ENCODE data around the gene PXYLP1. TPM values are rescaled to one million over a fixed set of nuclear protein-coding genes. Genes with fewer than 3 reads are reported as not detected.

Gene PXYLP1
- total RNA-seq, 4 donors from 2014 or later, result 18.5 to 29.7 (median 26.4) TPM

GRCh38 chr3:141279077-141279967 lies 47.7 kb downstream of the PXYLP1 start:
- Histone ChIP-seq H3K9me3 (no peaks in the 10 kb centered on the region), H3K36me3 (no peaks in the 10 kb centered on the region), H3K4me1 (no peaks in the 10 kb centered on the region), H3K27me3 (no peaks in the 10 kb centered on the region), H3K27ac (peak overlapping the region; percentile 62 to 76), H3K4me3 (no peak overlapping the region)
- no peak for DNase-seq
- TF ChIP-seq CTCF (IDR thresholded peaks at IDR 0.05), result peak; percentile 21 to 52 (median 40)
- TF ChIP-seq POLR2A (IDR thresholded peaks at IDR 0.05), result no peak
- intact Hi-C loops (cut with DNase I; ENCODE audit: low total_unique reads), result no loop called here

- peak in 1 of 2 donors; percentile 54 for DNase-seq
- H3K27me3 ChIP-seq, result no peaks in the 10 kb centered on the region
- no peaks in the 10 kb centered on the region for H3K9me3 ChIP-seq
- H3K4me3 ChIP-seq, result no peak overlapping the region
- no peak for TF ChIP-seq POLR2A (IDR thresholded peaks at IDR 0.05)
- no peak for TF ChIP-seq CTCF (IDR thresholded peaks at IDR 0.05)
- intact Hi-C loops (cut with DNase I; ENCODE audit: low total_unique reads), result no loop called here
- H3K36me3 ChIP-seq, result no peaks in the 10 kb centered on the region
- H3K4me1 ChIP-seq, result no peaks in the 10 kb centered on the region
- H3K27ac ChIP-seq, result peak overlapping the region; percentile 62 to 76
These were observed 48.5 kb downstream of the PXYLP1 start for GRCh38 chr3:141280086-141280485.

GRCh38 chr3:141280690-141281089 lies 49.1 kb downstream of the PXYLP1 start:
- intact Hi-C loops (cut with DNase I; ENCODE audit: low total_unique reads), result no loop called here
- no peak for TF ChIP-seq POLR2A (IDR thresholded peaks at IDR 0.05)
- no peak for TF ChIP-seq CTCF (IDR thresholded peaks at IDR 0.05)
- Histone ChIP-seq H3K36me3 (no peaks in the 10 kb centered on the region), H3K4me3 (no peak overlapping the region), H3K27ac (peak overlapping the region in 1 of 2 donors; percentile 76), H3K4me1 (no peaks in the 10 kb centered on the region), H3K27me3 (no peaks in the 10 kb centered on the region), H3K9me3 (no peaks in the 10 kb centered on the region)
- no peak for DNase-seq

- peaks cover 0 to 7% of the 10 kb centered on the region in 2 donors for H3K4me1 ChIP-seq
- intact Hi-C loops (cut with DNase I; ENCODE audit: low total_unique reads), result no loop called here
- H3K27ac ChIP-seq, result peak overlapping the region; percentile 27 to 80
- TF ChIP-seq CTCF (IDR thresholded peaks at IDR 0.05) (no peak), POLR2A (IDR thresholded peaks at IDR 0.05) (no peak)
- H3K27me3 ChIP-seq, result no peaks in the 10 kb centered on the region
- DNase-seq, result no peak
- H3K4me3 ChIP-seq, result no peak overlapping the region
- no peaks in the 10 kb centered on the region for H3K9me3 ChIP-seq
- H3K36me3 ChIP-seq, result no peaks in the 10 kb centered on the region
These were observed 53.9 kb downstream of the PXYLP1 start for GRCh38 chr3:141285570-141285969.

GRCh38 chr3:141286856-141287255 lies 55.2 kb downstream of the PXYLP1 start:
- no peaks in the 10 kb centered on the region for H3K36me3 ChIP-seq
- H3K27ac ChIP-seq, result peak overlapping the region in 1 of 2 donors; percentile 80
- no peak for TF ChIP-seq CTCF (IDR thresholded peaks at IDR 0.05)
- no peak for TF ChIP-seq POLR2A (IDR thresholded peaks at IDR 0.05)
- intact Hi-C loops (cut with DNase I; ENCODE audit: low total_unique reads), result no loop called here
- no peak overlapping the region for H3K4me3 ChIP-seq
- H3K4me1 ChIP-seq, result peaks cover 0 to 7% of the 10 kb centered on the region in 2 donors
- no peaks in the 10 kb centered on the region for H3K27me3 ChIP-seq
- no peak for DNase-seq
- no peaks in the 10 kb centered on the region for H3K9me3 ChIP-seq

Measured in uterus (tissue), 4 donors.